Inferior parietal cortex (tissue), 1 donor: Measurements from ENCODE around the gene PEG3.

Experiments
- DNase-seq: peaks from one replicate; pipeline ENCODE4 v3.0.0-alpha.2; 2016; ENCODE audit errors: extremely low spot score

PEG3 gene

DNA sequence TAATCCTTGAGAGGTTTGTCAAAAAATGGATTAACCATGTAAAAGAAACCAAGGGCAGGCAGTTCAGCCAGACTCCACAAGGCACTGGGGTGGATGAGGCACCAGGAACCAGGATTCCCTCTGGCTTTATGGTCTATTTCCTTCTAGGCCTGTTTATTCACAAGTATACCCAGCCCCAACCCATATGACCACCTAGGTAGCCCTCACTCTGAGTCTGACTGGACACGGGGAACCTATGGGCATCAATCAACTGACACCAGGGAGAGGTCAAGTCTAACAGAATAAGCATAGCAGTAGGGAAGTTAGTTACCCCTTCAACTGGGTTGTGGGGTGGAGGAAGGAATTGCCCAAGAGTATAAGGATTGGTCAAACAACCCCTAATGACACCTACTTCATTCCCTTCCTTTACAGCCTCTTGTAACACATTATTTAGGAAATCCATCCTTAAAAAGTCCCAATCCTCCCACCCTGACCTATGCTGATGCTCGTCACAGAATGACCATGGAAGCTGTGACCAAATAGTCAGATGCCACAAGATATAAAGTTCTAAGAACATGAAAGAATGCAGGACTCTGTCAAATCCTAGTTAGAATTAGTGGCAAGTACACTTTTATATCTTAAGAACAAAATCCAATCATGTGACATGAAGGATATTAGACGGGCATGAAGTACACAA lies 31.7 kb downstream of the PEG3 start:
- DNase-seq = no peak

GRCh38 chr19:56806639-56807038 lies 33.9 kb downstream of the PEG3 start:
- no peak for DNase-seq
